Stimulated activated CD4-positive, alpha-beta T cell treated with anti-CD3 and anti-CD28 coated beads, TNF-alpha, amount 100 ng/mL, for 48 hours (primary cell): ENCODE results near the gene SCN9A.

Experiments used
- DNase-seq, 3 donors: peaks; one replicate each; pipeline ENCODE4 v3.0.0-alpha.2; 2020; ENCODE audit warnings: low read depth in 3 of 3

SCN9A gene

DNA sequence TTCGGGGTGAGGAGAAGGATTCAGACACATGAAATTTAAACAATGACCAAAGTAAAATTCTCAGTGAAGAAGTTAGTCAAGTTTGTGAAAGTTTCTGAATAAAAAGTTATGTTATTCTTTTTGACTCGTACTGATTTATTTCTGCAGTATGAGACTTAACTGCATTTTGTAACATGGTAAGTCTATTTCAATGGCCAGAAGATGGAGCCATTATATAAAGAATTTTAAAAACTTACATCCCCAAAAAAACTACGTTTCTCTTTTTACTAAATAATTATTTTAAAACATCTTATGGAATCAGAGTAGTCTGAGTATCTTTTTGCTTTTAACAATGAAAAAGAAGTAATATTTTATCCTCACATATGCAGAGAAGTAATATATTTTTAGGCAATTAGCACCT is 196.5 kb downstream of the SCN9A start:
- no peak for DNase-seq

DNA sequence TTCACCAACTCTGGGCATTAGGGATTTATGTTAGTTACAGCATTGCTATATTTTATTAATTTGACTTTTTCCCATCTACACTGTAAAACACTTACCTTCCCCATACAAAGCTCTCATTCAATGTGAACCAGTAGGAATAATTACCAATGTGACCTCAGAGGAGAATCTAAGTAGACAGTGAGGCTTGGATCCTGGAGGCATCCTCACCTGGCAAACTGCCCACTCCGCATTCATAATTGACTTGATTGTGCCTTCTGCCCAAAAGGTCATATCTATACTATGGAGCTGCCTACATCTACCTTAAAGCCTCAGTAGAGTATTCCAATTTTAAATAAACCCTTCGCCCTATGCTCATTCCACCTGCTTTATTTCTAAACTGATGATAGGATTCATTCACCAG is 202.5 kb downstream of the SCN9A start:
- DNase-seq = no peak

DNA sequence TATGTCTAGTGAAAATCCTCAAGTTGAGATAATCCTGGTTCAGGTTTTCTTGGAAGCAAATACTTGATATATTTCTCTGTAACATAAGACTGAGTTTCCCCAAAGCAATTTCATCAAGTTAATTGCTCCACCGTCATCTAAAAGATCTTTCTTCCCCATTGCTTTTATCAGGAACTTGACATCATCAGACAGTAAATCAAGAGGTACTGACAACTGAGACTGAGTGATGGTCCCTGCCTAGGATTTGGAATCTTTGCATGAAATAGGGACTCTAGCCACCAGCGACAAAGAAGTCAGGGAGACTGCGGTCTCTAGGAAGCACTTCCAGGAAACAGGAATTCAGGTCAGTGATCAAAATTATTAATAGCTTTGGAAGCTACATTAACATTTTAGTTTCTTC is 204.5 kb downstream of the SCN9A start:
- no peak for DNase-seq

DNA sequence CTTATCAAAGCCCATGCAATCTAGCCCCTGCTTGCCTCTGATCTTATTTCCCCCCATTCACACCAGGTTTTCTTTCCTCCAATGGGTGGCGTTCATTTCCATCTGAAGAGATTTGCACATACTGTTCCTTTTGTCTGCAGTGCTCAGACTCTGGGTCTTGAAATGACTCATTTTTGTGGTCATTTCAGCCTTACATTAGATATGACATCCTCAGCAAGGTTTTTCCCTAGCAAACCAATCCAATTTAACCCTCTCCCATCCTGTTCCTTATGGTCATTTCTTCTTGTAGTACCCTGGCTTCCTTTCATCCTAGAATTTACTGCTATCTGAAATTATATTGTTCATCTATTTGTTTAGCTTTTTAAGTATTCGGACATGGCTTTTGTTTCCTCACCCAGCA is 205.4 kb downstream of the SCN9A start:
- DNase-seq = no peak

DNA sequence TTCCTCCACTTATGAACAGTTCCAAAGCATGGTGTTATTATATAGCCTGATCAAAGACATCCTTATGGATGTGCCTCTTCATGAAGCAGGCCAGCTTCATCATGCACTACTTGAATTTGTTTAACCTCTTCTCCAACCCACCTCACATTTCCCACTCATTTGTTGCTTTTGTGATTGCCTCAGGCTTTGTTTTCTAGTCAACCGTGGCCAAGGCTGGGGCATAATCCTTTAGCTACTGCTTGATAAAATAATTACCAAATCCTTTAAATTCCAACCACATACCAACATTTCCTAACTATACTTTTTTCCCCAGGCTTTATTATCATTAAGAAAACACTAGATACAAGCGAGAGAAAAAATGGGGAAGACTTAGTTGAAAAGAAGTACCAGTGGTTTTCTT is 208.3 kb downstream of the SCN9A start:
- no peak for DNase-seq

DNA sequence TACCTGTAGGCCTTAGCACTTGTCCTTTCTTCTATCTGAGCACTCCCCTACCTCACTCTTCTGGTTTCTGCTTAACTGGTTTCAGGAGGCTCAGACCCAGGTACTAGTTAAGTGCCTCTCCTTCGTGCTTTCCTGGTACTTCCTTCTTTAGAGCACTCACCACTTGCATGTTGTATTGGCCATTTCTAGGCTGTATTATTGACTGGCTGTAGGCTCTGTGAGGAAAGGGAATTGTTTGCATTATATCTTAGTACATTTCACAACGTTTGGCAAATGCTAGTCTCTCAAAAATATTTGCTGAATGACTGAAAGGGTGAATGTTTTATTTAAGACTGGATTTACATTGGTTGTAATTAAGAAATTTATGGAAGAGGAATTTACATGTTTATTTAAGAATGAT is 212.0 kb downstream of the SCN9A start:
- DNase-seq = no peak

DNA sequence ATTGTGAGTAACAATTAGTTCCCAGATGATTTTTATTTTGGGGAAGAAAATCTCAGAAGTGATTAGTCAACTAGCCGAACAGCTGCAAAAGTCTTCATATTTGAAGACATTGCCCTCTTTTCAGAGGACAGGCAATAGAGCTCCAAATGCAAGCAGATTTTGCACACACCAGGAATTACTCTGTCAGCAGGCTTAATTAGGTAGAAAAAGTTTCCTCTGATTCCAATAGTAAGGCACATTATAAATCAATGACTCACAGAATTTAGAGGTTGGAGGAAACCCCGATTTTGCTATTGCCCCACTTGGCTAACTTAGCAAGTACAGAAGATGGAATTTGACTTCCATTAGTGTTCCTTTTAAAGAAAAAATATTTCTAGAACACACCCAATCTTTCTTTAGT is 217.2 kb downstream of the SCN9A start:
- no peak for DNase-seq

DNA sequence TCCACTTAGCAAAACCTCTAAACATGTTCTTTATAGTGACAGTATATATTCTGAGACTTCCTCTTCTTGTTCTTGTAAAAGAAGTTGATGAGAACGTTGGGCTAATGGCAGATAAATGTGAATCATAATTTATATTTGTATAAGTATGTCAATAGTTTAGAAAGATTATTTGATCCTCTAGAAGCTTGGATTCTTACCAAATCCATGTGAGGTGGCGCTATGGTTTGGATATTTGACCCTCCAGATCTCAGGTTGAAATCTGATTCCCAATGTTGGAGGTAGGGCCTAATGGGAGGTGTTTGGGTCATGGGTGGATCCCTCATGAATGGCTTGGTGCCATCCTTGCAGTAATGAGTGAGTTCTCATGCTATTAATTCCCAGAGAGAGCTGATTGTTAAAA is 218.2 kb downstream of the SCN9A start:
- no peak for DNase-seq

DNA sequence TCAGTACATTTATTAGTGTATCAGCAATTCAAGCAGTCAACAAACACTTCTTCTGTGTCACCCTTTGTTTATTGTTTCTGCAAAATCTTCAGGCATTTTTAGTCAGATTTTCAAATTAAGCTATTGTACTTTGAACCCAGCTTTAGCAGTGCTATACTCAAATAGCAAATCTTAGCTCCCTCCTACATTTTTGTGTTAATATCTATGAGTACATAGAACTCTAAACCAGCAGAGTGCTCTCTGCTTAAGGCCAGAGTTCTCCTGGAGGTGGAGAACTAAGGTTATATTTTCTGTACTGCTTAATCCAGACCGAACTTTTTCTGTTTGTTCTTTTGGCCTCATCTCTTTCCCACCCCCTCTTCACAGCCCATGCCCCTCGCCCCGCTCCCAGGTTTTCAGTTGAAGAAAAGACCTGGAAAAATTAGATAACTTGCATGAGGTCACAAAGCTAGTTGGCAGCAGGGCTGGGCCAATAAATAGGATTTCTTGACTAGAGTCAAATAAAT is 218.7 kb downstream of the SCN9A start:
- no peak for DNase-seq

DNA sequence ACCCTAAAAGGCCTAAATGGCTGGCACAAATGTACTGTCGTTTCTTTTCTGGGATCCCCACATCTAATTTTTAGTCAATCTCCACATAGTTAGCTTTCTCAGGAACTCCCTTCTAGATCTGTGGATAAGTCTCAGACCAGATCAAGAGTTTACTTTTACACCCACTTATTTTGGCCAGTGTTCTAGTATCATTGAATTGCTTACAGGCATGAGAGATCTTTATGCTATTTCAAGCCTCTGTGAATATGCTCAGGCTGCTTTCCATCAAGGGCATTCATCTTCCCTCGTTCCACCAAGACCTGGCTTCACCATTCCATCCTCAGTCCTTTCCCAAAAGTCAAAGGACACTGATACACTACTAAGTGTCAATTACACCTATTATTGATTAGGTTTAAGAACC is 220.2 kb downstream of the SCN9A start:
- DNase-seq = no peak

DNA sequence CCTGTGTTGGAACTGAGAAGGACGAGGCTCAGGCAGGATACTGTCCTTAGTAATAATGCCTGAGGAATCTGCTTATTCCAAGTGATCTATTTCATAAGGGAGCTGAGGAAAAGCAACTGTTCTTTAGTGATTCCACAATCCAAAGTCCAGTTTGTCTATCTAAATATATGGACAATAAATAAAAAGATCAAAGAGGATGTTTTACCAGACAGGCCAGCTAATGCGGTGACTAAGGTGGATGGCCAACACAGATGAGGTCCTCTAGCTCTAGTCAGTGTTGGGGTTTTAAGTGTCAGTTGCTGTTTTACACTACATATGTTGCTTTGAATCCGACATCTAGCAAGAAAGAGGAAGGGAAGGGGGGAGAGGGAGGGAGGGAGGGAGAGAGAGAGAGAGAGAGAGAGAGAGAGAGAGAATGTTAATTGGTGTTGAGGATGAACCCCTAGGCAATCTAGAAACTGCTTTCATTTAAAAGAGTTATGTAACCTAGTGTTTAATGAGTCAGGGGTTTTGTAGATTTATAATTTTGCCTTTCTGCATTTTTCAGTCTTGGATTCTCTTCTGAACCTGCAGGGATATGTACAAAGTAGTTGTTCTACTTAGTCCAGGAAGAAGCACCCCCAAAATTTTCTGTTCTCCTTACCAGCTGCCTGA is 220.9 kb downstream of the SCN9A start:
- DNase-seq = no peak

DNA sequence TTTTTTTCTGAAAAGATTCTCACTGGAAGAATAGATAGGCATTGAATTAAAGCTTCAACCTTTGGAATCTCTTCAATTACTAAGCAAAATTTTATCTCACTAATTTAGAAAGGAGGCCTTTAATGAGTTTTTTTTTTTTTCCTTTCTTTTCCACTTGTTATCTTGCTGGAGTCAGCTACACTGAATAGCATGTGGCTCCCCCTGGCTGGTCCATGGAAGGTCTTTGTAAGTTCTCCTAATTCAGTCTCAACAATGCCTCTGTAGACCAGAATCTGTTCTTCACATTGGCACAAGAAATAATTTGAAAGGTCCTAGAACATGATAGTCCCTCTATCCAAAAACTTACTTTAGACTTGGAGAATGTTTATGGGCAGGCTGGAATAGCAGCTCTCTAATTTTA is 223.7 kb downstream of the SCN9A start:
- no peak for DNase-seq

DNA sequence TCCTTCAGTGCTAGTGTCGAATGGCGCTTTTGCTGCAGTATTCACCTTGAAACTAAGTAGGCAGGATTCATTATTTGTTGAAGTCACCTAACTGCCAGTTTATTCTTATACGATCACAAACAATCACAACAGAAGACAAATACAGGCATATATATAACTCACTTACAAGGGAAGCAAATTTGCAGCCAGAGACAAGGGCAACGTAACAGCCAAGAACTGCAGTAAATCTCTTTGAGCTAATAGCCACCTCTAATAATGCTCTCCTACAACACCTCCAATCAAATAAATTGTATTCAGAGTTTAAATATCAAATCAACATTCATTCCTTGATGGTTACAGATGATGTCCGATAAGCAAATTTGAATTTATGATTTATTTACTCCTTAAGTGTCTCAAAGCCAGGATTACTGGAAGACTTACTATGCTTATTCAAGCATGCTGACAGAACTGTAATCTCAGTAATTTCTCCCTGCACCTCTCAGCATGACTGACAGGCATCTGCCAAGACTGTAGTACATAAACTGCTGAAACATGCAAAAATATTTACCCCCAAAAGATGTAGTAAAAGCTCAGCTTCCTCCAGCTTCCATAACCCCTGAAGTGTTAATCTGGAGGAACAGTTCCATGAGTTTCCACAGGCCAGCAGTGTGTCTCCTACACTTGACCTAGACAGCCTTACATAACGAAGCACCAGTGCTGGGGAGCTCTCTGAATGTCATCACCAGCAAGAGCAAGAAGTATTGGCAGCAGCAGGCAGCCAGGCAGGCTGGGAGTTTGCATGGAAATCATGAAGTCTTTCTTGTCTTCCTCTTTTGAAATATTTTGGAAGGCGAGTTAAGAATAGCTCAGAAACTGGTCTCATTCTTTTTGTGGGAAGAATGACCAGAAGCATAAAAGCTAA is 227.0 kb downstream of the SCN9A start:
- no peak for DNase-seq

DNA sequence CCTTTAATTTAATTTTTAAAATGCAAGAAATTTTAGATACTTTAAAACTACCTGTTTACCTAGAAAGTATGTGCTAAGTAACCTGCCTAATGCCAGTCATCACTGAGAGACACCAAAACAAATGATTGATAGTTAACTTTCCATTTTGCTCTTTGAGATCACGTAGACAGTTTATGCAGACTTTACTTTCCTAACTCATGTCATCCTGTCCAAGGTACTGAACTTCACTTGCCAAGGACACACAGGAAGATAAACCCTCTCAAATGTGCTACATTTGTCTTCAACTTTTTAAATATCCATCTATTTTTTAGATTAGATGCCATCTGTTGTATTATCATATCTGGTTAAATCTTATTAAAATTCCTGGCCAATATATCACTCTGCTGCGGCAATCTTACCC is 227.9 kb downstream of the SCN9A start:
- no peak for DNase-seq
